Measurements from ENCODE around the gene C1QTNF1.

The C1QTNF1 gene

GRCh38 chr17:79023886-79024771 lies at the start of gene C1QTNF1:
Gene C1QTNF1, plus strand, starts transcription at chr17:79024169. Its CDS starts 19,800 bp downstream, at chr17:79043969.
- in situ Hi-C loops (cut with MboI; ENCODE audit: low sequenced_read_pairs), result no loop called here

DNA sequence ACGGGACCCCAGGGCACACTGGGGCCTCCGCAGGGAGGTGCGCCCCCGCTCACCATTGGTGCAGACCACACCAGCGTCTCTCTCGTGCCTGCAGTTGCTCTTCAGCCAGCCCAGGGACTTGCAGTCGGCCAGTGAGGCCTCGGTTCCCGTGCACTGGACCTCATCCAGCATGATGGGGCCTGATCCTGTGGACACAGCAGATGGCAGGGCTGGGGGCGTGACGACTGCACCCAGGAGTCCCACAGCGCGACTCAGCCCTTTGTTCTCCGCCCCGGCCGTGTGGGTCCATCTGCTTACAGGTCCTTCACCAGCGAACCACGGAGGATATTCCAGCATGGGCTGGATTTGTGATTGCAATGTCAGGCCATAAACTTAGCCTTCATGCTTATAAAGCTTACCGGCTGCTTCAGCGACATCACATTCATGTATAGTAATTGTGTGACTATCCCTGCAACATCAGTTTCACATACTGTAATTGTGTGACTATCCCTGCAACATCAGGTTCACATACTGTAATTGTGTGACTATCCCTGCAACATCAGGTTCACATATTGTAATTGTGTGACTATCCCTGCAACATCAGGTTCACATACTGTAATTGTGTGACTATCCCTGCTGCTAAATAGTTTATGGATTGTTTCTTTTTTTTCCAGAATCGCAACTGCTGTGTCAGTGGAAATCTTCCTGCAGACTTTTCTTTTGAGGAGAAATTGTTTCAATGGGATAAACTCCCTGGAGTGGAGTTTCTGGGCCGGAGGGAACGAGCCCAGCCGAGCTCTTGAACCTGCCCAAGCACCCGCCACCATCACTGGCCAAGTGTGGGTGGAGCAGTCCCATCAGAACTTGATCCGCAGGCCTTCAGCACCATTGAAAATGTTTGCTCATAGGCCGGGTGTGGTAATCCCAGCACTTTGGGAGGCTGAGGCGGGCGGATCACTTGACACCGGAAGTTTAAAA lies 49.1 kb upstream of the C1QTNF1 start:
- in situ Hi-C loops (cut with MboI; ENCODE audit: low sequenced_read_pairs), result no loop called here

DNA sequence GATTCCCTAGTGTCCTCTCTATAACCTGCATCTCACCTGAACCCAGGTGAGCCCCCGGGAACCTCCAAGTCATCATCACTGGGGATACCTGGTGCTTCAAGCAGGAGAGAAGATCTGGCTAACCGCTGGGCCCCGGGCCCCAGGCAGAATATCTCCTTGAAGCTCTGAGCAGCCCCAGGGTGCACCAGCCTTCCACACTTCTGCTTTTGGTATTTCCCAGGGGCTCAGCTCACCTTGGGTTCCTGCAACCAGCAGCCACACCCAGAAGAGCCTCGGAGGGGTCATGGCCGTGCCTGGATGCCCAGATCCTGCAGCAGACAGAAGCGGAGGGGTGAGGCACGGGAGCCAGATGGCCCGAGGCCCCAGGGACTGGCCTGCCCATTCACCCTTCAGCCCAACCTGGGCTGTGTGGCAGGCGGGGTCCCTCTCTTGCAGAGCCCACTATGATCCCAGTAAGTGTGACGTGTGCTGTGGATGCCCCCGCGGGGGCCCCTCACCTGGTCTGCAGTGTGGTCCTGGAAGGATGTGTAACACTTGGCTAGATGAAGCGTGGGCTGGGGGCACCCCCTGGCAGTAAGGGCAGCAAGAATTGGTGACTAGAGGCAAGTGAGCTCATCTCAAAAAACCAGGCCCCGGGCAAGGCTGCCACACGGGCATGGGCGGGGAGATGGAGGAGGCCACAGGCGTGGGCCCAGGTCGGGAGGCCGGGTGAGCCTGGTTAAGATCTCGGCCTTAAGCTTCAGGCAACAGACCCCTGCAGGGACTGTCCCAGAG lies 46.9 kb upstream of the C1QTNF1 start:
- in situ Hi-C loops (cut with MboI; ENCODE audit: low sequenced_read_pairs), result no loop called here

GRCh38 chr17:78977681-78977943 lies 46.4 kb upstream of the C1QTNF1 start:
- in situ Hi-C loops (cut with MboI; ENCODE audit: low sequenced_read_pairs), result no loop called here

DNA sequence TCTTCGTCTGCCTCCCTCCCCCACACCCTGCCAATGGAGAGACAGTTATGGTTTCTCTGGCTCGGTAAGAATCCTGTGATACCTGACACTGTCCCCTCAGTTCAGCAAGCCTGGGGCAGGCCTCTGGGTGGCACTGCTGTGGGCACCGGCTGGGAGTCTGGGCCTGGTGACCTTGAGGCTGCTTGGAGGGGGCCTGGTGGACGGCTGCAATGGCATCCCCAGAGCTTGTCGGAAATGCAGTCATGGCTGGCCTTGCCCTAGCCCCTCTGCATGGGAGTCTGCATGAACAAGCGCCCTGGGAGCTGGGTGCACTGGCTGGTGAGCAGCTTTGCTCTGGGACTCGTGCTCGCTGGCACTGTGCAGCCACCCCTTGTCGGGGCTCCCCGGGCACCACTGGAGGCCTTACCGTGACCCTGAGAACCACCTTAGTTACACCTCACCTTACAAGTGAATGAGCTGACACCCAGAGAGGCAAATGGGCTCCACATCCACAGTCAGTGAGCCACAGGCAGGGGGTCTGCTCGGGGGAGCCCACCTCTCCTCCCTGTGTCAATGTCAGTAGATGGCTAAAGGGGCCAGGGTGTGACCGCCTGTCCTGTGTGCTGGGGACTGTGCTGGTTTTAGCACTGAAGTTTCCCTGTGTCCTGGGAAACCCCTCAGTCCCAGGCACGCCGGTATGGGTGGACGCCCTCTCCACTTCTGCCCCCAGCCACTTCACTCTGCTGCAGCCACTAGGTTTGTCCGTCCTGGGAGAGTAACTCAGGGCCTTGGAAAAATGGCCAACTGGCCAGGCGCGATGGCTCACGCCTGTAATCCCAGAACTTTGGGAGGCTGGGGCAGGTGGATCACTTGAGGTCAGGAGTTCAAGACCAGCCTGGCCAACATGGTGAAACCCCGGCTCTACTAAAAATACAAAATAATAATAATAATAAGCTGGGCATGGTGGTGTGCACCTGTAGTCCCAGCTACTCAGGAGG lies 45.7 kb upstream of the C1QTNF1 start:
- in situ Hi-C loops (cut with MboI; ENCODE audit: low sequenced_read_pairs), result no loop called here

- in situ Hi-C loops (cut with MboI; ENCODE audit: low sequenced_read_pairs), result no loop called here
These were observed 44.0 kb upstream of the C1QTNF1 start, which contains the start of gene LGALS3BP for GRCh38 chr17:78979780-78980623. Gene LGALS3BP, minus strand, starts transcription at chr17:78979923. Its CDS starts 2,732 bp downstream, at chr17:78977191.

- in situ Hi-C loops (cut with MboI; ENCODE audit: low sequenced_read_pairs), result no loop called here
These were observed 43.4 kb upstream of the C1QTNF1 start for GRCh38 chr17:78980624-78980972.

GRCh38 chr17:78981010-78981888 lies 42.7 kb upstream of the C1QTNF1 start:
- in situ Hi-C loops (cut with MboI; ENCODE audit: low sequenced_read_pairs), result no loop called here

GRCh38 chr17:78985395-78985794 lies 38.6 kb upstream of the C1QTNF1 start:
- in situ Hi-C loops (cut with MboI; ENCODE audit: low sequenced_read_pairs), result no loop called here

- in situ Hi-C loops (cut with MboI; ENCODE audit: low sequenced_read_pairs), result no loop called here
These were observed 37.8 kb upstream of the C1QTNF1 start for GRCh38 chr17:78986048-78986648.

GRCh38 chr17:78986649-78987328 lies 37.2 kb upstream of the C1QTNF1 start:
- in situ Hi-C loops (cut with MboI; ENCODE audit: low sequenced_read_pairs), result no loop called here

DNA sequence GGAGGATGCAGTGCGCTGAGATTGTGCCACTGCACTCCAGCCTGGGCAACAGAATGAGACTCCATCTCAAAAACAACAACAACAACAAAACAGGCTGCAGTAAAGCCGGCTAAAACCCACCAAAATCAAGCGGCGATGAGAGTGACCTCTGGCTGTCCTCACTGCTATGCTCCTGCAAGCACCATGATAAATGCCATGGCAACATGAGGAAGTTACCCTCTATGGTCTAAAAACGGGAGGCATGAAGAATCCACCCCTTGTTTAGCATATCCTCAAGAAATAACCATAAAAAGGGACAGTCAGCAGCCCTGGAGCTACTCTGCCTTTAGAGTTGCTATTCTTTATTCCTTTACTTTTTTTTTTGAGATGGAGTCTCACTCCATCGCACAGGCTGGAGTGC lies 35.8 kb upstream of the C1QTNF1 start:
- in situ Hi-C loops (cut with MboI; ENCODE audit: low sequenced_read_pairs), result no loop called here

- in situ Hi-C loops (cut with MboI; ENCODE audit: low sequenced_read_pairs), result no loop called here
These were observed 33.5 kb upstream of the C1QTNF1 start for GRCh38 chr17:78990349-78991016.

DNA sequence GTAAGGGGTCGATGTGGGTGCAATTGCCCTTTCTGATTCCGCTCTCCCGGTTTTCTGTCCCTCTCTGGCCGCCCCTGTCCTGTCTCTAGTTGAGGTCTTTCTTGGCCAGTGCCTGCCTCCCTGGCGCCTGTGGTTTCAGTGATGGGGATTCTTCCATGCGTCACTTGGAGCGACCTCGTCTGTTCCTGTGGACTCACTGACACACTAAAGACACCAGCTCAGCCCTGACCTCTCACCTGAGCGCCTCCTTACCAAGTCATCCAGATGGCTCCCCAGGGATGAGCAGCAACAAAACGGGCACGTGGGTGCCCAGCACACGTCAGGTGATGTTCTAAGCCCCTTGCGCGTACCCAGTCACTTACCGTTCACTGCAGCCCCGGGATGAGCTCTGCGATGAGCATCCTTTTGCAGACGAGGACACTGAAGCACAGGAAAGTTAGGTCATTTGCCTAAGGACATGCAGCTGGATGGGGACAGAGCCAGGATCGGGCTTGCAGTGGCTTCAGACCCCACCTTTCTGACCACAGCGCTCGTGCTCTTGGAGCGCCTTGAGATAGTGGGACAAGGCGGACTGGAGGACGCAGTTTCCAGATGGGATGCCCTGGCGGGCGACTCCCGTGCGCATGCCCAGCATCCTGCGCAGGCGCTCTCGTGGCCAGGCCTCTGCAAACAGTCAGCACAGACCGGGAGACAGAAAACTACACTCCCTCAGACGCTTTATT lies 32.8 kb upstream of the C1QTNF1 start:
- in situ Hi-C loops (cut with MboI; ENCODE audit: low sequenced_read_pairs), result no loop called here

DNA sequence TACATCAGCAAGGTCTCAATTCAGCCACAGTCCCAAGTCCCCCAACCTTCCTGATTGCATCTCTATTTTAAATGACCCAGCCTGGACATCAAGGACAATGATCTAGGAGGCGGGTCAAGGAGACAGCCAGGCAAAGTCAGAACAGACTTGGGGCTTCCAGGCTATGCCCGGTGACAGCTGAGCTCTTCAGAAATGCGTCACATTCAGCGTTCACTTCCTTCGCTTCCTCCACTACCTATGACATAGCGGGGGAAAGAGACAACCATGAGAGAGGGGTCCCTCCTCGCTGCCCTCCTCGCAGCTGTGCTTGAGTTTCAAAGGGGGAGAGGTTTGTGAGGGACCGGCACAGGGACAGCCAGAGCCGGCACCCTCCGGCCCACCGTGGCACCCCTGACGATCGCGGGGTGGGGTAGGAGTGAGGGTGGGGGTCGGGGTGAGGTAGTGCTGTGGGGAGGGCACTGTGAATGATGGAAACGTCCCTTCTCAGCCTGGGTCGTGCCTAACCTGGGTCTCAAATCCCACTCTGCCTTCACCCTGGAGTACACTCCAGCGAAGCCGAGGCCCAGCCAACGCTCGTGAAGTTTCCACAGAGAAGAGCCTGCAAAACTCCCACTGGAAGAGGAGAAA lies 31.9 kb upstream of the C1QTNF1 start:
- in situ Hi-C loops (cut with MboI; ENCODE audit: low sequenced_read_pairs), result no loop called here
